ENCODE results near the gene EPHA2. TPM values are rescaled to one million over a fixed set of nuclear protein-coding genes. Genes with fewer than 3 reads are reported as not detected.
A peak's percentile ranks its signal among the peaks of the same experiment; 100 is the strongest.

The EPHA2 gene
- total RNA-seq, 1 donor from 2014 or later: 76.3 TPM

- DNase-seq (ENCODE audit: low spot score in 2 of 2, unreplicated experiment in 2 of 2): no peak
- Mint-ChIP-seq H3K4me3 (no peak overlapping the region), H3K4me1 (peaks cover 46% of the 10 kb centered on the region), H3K9me3 (no peaks in the 10 kb centered on the region), H3K36me3 (peaks cover 13% of the 10 kb centered on the region), H3K27me3 (ENCODE audit: low read depth) (no peaks in the 10 kb centered on the region), H3K27ac (peak overlapping the region; percentile 88)
- no peak for TF ChIP-seq CTCF (IDR thresholded peaks at IDR 0.05; ENCODE audit: unreplicated experiment)
These were observed 16.4 kb downstream of the EPHA2 start for GRCh38 chr1:16139473-16139962.

- no peaks in the 10 kb centered on the region for H3K27me3 Mint-ChIP-seq (ENCODE audit: low read depth)
- H3K27ac Mint-ChIP-seq: peak overlapping the region; percentile 88
- peaks cover 13% of the 10 kb centered on the region for H3K36me3 Mint-ChIP-seq
- no peak for DNase-seq (ENCODE audit: low spot score in 2 of 2, unreplicated experiment in 2 of 2)
- H3K4me1 Mint-ChIP-seq: peaks cover 43% of the 10 kb centered on the region
- H3K4me3 Mint-ChIP-seq: no peak overlapping the region
- no peaks in the 10 kb centered on the region for H3K9me3 Mint-ChIP-seq
- no peak for TF ChIP-seq CTCF (IDR thresholded peaks at IDR 0.05; ENCODE audit: unreplicated experiment)
These were observed 17.1 kb downstream of the EPHA2 start for GRCh38 chr1:16138772-16139221.

- no peaks in the 10 kb centered on the region for H3K27me3 Mint-ChIP-seq (ENCODE audit: low read depth)
- peaks cover 13% of the 10 kb centered on the region for H3K36me3 Mint-ChIP-seq
- no peak overlapping the region for H3K4me3 Mint-ChIP-seq
- H3K4me1 Mint-ChIP-seq: peaks cover 39% of the 10 kb centered on the region
- H3K9me3 Mint-ChIP-seq: no peaks in the 10 kb centered on the region
- peak overlapping the region; percentile 88 for H3K27ac Mint-ChIP-seq
- DNase-seq (ENCODE audit: low spot score in 2 of 2, unreplicated experiment in 2 of 2): no peak
- no peak for TF ChIP-seq CTCF (IDR thresholded peaks at IDR 0.05; ENCODE audit: unreplicated experiment)
These were observed 17.9 kb downstream of the EPHA2 start for GRCh38 chr1:16137890-16138467.

- Mint-ChIP-seq H3K27ac (peak overlapping the region; percentile 61), H3K4me1 (peaks cover 21% of the 10 kb centered on the region), H3K9me3 (no peaks in the 10 kb centered on the region), H3K36me3 (peaks cover 14% of the 10 kb centered on the region), H3K4me3 (no peak overlapping the region), H3K27me3 (ENCODE audit: low read depth) (no peaks in the 10 kb centered on the region)
- DNase-seq (ENCODE audit: low spot score in 2 of 2, unreplicated experiment in 2 of 2): no peak
- no peak for TF ChIP-seq CTCF (IDR thresholded peaks at IDR 0.05; ENCODE audit: unreplicated experiment)
These were observed 20.4 kb downstream of the EPHA2 start for GRCh38 chr1:16135501-16135900.

- H3K4me1 Mint-ChIP-seq: peaks cover 19% of the 10 kb centered on the region
- TF ChIP-seq CTCF (IDR thresholded peaks at IDR 0.05; ENCODE audit: unreplicated experiment): no peak
- no peak overlapping the region for H3K27ac Mint-ChIP-seq
- no peaks in the 10 kb centered on the region for H3K9me3 Mint-ChIP-seq
- DNase-seq (ENCODE audit: low spot score in 2 of 2, unreplicated experiment in 2 of 2): no peak
- H3K36me3 Mint-ChIP-seq: peaks cover 18% of the 10 kb centered on the region
- H3K4me3 Mint-ChIP-seq: no peak overlapping the region
- H3K27me3 Mint-ChIP-seq (ENCODE audit: low read depth): no peaks in the 10 kb centered on the region
These were observed 21.0 kb downstream of the EPHA2 start for GRCh38 chr1:16134906-16135305.
